ENCODE measurements around the gene KMT2A. TPM values are rescaled to one million over a fixed set of nuclear protein-coding genes. Genes with fewer than 3 reads are reported as not detected.
"Not testable (repeated sequence)": the region's sequence is repeated elsewhere in the genome, so short reads cannot be mapped to it uniquely, and the experiment has no call there.

Gene KMT2A
- total and polyA plus RNA-seq, 12 donors, result 4.1 to 44.5 (median 34.6) TPM

GRCh38 chr11:118415739-118416068 is 20.6 kb upstream of the KMT2A start:
- no peak for TF ChIP-seq CTCF (IDR thresholded peaks at IDR 0.05)
- ATAC-seq (peak in 6 of 8 donors; percentile 55 to 78 (median 64)), DNase-seq (peak in 1 of 2 donors; percentile 27)
- intact Hi-C loops (cut with DNase I), result no loop called here
- Histone ChIP-seq H3K9me3 (no peaks in the 10 kb centered on the region), H3K4me3 (no peak overlapping the region), H3K4me1 (peaks cover 0 to 17% (median 8%) of the 10 kb centered on the region in 9 donors), H3K27ac (peak overlapping the region in 3 of 10 donors; percentile 14 to 26 (median 21)), H3K36me3 (peaks cover 0 to 26% (median 0%) of the 10 kb centered on the region in 9 donors), H3K27me3 (no peaks in the 10 kb centered on the region)

GRCh38 chr11:118416900-118417299 is 19.4 kb upstream of the KMT2A start:
- ATAC-seq; H3K9me3 ChIP-seq; H3K4me3 ChIP-seq; H3K27me3 ChIP-seq; DNase-seq; intact Hi-C loops (cut with DNase I): not testable (repeated sequence)
- Histone ChIP-seq H3K4me1 (peaks cover 0 to 17% (median 8%) of the 10 kb centered on the region in 9 donors), H3K27ac (peak overlapping the region in 1 of 10 donors; percentile 12), H3K36me3 (peaks cover 0 to 22% (median 0%) of the 10 kb centered on the region in 9 donors)

GRCh38 chr11:118417801-118418200 is 18.5 kb upstream of the KMT2A start:
- intact Hi-C loops (cut with DNase I), result no loop called here

GRCh38 chr11:118418766-118419165 is 17.5 kb upstream of the KMT2A start:
- Histone ChIP-seq H3K36me3 (peaks cover 0 to 16% (median 0%) of the 10 kb centered on the region in 9 donors), H3K4me1 (peaks cover 0 to 17% (median 8%) of the 10 kb centered on the region in 9 donors), H3K27me3 (no peaks in the 10 kb centered on the region), H3K9me3 (no peaks in the 10 kb centered on the region), H3K27ac (peak overlapping the region in 1 of 10 donors; percentile 38), H3K4me3 (no peak overlapping the region)
- WGBS, 2 donors, result 73 to 76% methylated on average over 5 of the region's 5 CpGs
- ATAC-seq (peak in 1 of 8 donors; percentile 53), DNase-seq (no peak)
- intact Hi-C loops (cut with DNase I), result no loop called here
- TF ChIP-seq CTCF (IDR thresholded peaks at IDR 0.05), result no peak

More at GRCh38 chr11:118417801-118418200, 18.5 kb upstream of the KMT2A start:
- no peaks in the 10 kb centered on the region for H3K9me3 ChIP-seq
- WGBS, 2 donors, result 82 to 85% methylated on average over 4 of the region's 4 CpGs
- H3K36me3 ChIP-seq, result peaks cover 0 to 22% (median 0%) of the 10 kb centered on the region in 9 donors
- H3K27ac ChIP-seq, result no peak overlapping the region
- no peak for TF ChIP-seq CTCF (IDR thresholded peaks at IDR 0.05)
- DNase-seq (no peak), ATAC-seq (no peak)
- H3K27me3 ChIP-seq, result no peaks in the 10 kb centered on the region
- peaks cover 0 to 17% (median 8%) of the 10 kb centered on the region in 9 donors for H3K4me1 ChIP-seq
- no peak overlapping the region for H3K4me3 ChIP-seq

- TF ChIP-seq CTCF (IDR thresholded peaks at IDR 0.05), result no peak
- Histone ChIP-seq H3K4me1 (peaks cover 0 to 11% (median 0%) of the 10 kb centered on the region in 9 donors), H3K27ac (no peak overlapping the region), H3K27me3 (no peaks in the 10 kb centered on the region), H3K4me3 (no peak overlapping the region), H3K9me3 (no peaks in the 10 kb centered on the region), H3K36me3 (no peaks in the 10 kb centered on the region)
- ATAC-seq (no peak), DNase-seq (no peak)
- intact Hi-C loops (cut with DNase I), result no loop called here
- 29 to 32% methylated on average over 1 of the region's 1 CpG for WGBS, 2 donors
These were observed 8.6 kb upstream of the KMT2A start for GRCh38 chr11:118427707-118428106.

All from heart right ventricle (tissue), 16 donors.